HepG2 (cell line): Measurements from ENCODE around the gene DGKB. TPM values are rescaled to one million over a fixed set of nuclear protein-coding genes. Genes with fewer than 3 reads are reported as not detected.

ENCODE experiments used
- ATAC-seq: fragments of 200-7000 bp; cut with Tn5 transposase; 3 replicates; pipeline ENCODE4 v1.9.1; 2020; ENCODE audit warnings: mild to moderate bottlenecking, moderate library complexity
- BruUV-seq: library from RNA; stranded (reverse); fragments of 400-500 nt; replicated peaks from 2 replicates; lab custom pipeline; 2021; lab: Mats Ljungman, UMichigan
- CTCF ChIA-PET: fragments of 300-600 bp; formaldehyde crosslinking; extraction: SDS; loops from one replicate; lab custom pipeline; 2021; ENCODE audit warnings: low total read pairs, inconsistent platforms, low intra/inter-chr PET ratio; lab: Yijun Ruan, JAX
- POLR2A ChIA-PET: fragments of 350-600 bp; sonication (Branson Sonifier 250); formaldehyde crosslinking; loops from one replicate; lab custom pipeline; 2020; ENCODE audit warnings: antibody characterized with exemption, inconsistent platforms; lab: Yijun Ruan, JAX
- DNase-seq: peaks from one replicate; pipeline ENCODE4 v3.0.0-alpha.2; 2015; ENCODE audit warnings: low spot score
- FAIRE-seq: peaks from 3 replicates; lab custom pipeline; 2011; peaks lifted over from hg19 to GRCh38; lab: Jason Lieb, UNC
- H2AFZ ChIP-seq: one replicate; pipeline ENCODE4 v1.6.1; 2011; ENCODE audit warnings: low read length, inconsistent platforms
- H3K27ac ChIP-seq: fragments of 300-600 bp; 3 replicates; pipeline ENCODE4 v1.8.0; 2011; ENCODE audit warnings: mixed run types, mild to moderate bottlenecking, mixed read lengths, low read length, inconsistent platforms; ENCODE audit not compliant: insufficient read depth; ENCODE audit errors: extremely low read length
- H3K27me3 ChIP-seq, 2 experiments: fragments of 200-600 bp in 1 of 2; 2 replicates in 1 of 2; 3 replicates in 1 of 2; pipeline versions ENCODE4 v1.6.0 to v1.8.0; 2011; ENCODE audit warnings: low read length in 2 of 2, mild to moderate bottlenecking in 2 of 2, moderate library complexity in 2 of 2, inconsistent platforms in 1 of 2; ENCODE audit not compliant: insufficient read depth in 2 of 2, control insufficient read depth in 1 of 2
- H3K36me3 ChIP-seq, 2 experiments: fragments of 200-600 bp in 1 of 2; replicated peaks in 1 of 2; 2 replicates in 1 of 2; 3 replicates in 1 of 2; pipeline versions ENCODE4 v1.5.1 to v1.8.0; 2011; ENCODE audit warnings: low read length in 2 of 2, inconsistent platforms in 1 of 2; ENCODE audit not compliant: insufficient read depth in 2 of 2, control insufficient read depth in 1 of 2
- H3K4me1 ChIP-seq: 2 replicates; pipeline ENCODE4 v1.5.1; 2012; ENCODE audit warnings: low read length, inconsistent platforms; ENCODE audit not compliant: insufficient read depth
- H3K4me2 ChIP-seq: 2 replicates; pipeline ENCODE4 v1.6.0; 2011; ENCODE audit warnings: low read depth, low read length, inconsistent platforms
- H3K4me3 ChIP-seq, 3 experiments: fragments of 200-600 bp in 1 of 3; sonication (generic), shearing (Covaris generic) in 1 of 3; replicated peaks in 1 of 3; 2 replicates each; pipeline ENCODE4 v1.5.1; 2011 to 2016; ENCODE audit warnings: low read length in 3 of 3, inconsistent platforms in 2 of 3, low read depth in 2 of 3, mild to moderate bottlenecking in 2 of 3, control low read depth in 1 of 3, mixed read lengths in 1 of 3; ENCODE audit not compliant: insufficient read depth in 1 of 3
- H3K79me2 ChIP-seq: one replicate; pipeline ENCODE4 v1.6.1; 2011; ENCODE audit warnings: low read length, inconsistent platforms; ENCODE audit not compliant: insufficient read depth
- H3K9ac ChIP-seq: 2 replicates; pipeline ENCODE4 v1.6.0; 2011; ENCODE audit warnings: mild to moderate bottlenecking, low read depth, low read length, inconsistent platforms; ENCODE audit not compliant: insufficient read depth
- H3K9me3 ChIP-seq: 2 replicates; pipeline ENCODE4 v1.5.1; 2012; ENCODE audit warnings: mild to moderate bottlenecking, low read length
- H4K20me1 ChIP-seq: 2 replicates; pipeline ENCODE4 v1.6.0; 2011; ENCODE audit warnings: inconsistent platforms, mild to moderate bottlenecking, low read length, moderate library complexity; ENCODE audit not compliant: insufficient read depth
- ATF4 ChIP-seq, 2 experiments: fragments of 450-650 bp in 1 of 2; sonication (generic) in 1 of 2; formaldehyde crosslinking; IDR thresholded peaks; 2 replicates each; pipeline versions ENCODE4 v1.5.0 to v1.8.0; 2020 to 2022; ENCODE audit warnings: mild to moderate bottlenecking in 1 of 2, missing genetic modification reagents in 1 of 2
- HCFC1 ChIP-seq: fragments of 150-350 bp; IDR thresholded peaks from 2 replicates; pipeline ENCODE4 v1.6.1; 2014; ENCODE audit warnings: low read depth, low read length
- HDAC1 ChIP-seq: sonication (generic); formaldehyde crosslinking; IDR thresholded peaks from 2 replicates; pipeline ENCODE4 v1.5.1; 2020; ENCODE audit warnings: mild to moderate bottlenecking, missing genetic modification reagents
- HMG20A ChIP-seq: IDR thresholded peaks from 2 replicates; pipeline ENCODE4 v1.6.1; 2016; ENCODE audit warnings: borderline replicate concordance
- NR0B2 ChIP-seq: sonication (generic); formaldehyde crosslinking; IDR thresholded peaks from 2 replicates; pipeline ENCODE4 v1.4.0; 2020; ENCODE audit warnings: mild to moderate bottlenecking, missing genetic modification reagents
- PLRG1 ChIP-seq: fragments of 450-650 bp; conservative IDR thresholded peaks from 2 replicates; pipeline ENCODE4 v1.6.1; 2016
- SP1 ChIP-seq, 2 experiments: fragments of 450-650 bp in 1 of 2; sonication (generic) in 1 of 2; formaldehyde crosslinking in 1 of 2; IDR thresholded peaks; 2 replicates each; pipeline versions ENCODE4 v1.4.0 to v1.6.1; 2016 to 2020; ENCODE audit warnings: missing genetic modification reagents in 1 of 2
- TBL1XR1 ChIP-seq: fragments of 150-350 bp; IDR thresholded peaks from 2 replicates; pipeline ENCODE4 v1.6.1; 2014; ENCODE audit warnings: borderline replicate concordance, low read length; ENCODE audit not compliant: partially characterized antibody
- ZBTB8A ChIP-seq: sonication (generic); formaldehyde crosslinking; IDR thresholded peaks from 2 replicates; pipeline ENCODE4 v1.4.0; 2020; ENCODE audit warnings: mild to moderate bottlenecking, low read depth, missing genetic modification reagents, borderline replicate concordance
- ZEB1 ChIP-seq: IDR thresholded peaks from 2 replicates; pipeline ENCODE4 v1.6.1; 2012; ENCODE audit warnings: mild to moderate bottlenecking, low read depth, inconsistent platforms; ENCODE audit not compliant: insufficient replicate concordance
- ZNF737 ChIP-seq: sonication (generic); formaldehyde crosslinking; IDR thresholded peaks from 2 replicates; pipeline ENCODE4 v1.5.0; 2020; ENCODE audit warnings: missing genetic modification reagents, mild to moderate bottlenecking, borderline replicate concordance
- ZNF879 ChIP-seq: sonication (generic); formaldehyde crosslinking; IDR thresholded peaks from 2 replicates; pipeline ENCODE4 v1.8.1; 2023; ENCODE audit warnings: missing genetic modification reagents
- ZSCAN30 ChIP-seq: sonication (generic); formaldehyde crosslinking; IDR thresholded peaks from 2 replicates; pipeline ENCODE4 v1.5.0; 2020; ENCODE audit warnings: mild to moderate bottlenecking, missing genetic modification reagents
- WGBS: methylation state at CpG from one replicate; pipeline ENCODE4 v1.1.6; 2017; ENCODE audit warnings: low lambda C conversion rate; 5-methylcytosine and 5-hydroxymethylcytosine counted together
- in situ Hi-C: cut with HindIII; loops from 2 replicates; pipeline ENCODE4 v1.10.0; 2017; ENCODE audit warnings: low pct_unique_long_range_greater_than_20kb; ENCODE audit not compliant: extremely low pct_ligation_motif_present
- intact Hi-C: fragments of 100-400 bp; cut with micrococcal nuclease; formaldehyde crosslinking; loops from one replicate; pipeline ENCODE4 v1.10.0; 2022; ENCODE audit not compliant: unreplicated experiment
- polyA plus RNA-seq, 8 experiments: library from polyadenylated mRNA; depleted of rRNA in 3 of 8; stranded (reverse) in 7 of 8; unstranded in 1 of 8; fragments of >200 nt; fragmentation: Illumina TruSeq in 4 of 8; extraction: Trizol in 4 of 8; gene quantifications; 2 replicates each; pipeline versions ENCODE4 v1.2.1 to v1.2.3, GENCODE V29; 2011 to 2016; ENCODE audit warnings: low read depth in 4 of 8, missing spikeins in 1 of 8, mixed read lengths in 1 of 8; ENCODE audit not compliant: insufficient read depth in 1 of 8
- total RNA-seq, 5 experiments: library from RNA; depleted of rRNA; stranded (reverse); fragments of >200 nt; fragmentation: Illumina TruSeq; extraction: Trizol; gene quantifications; 2 replicates each; pipeline ENCODE4 v1.2.3, GENCODE V29; 2016; ENCODE audit warnings: low read depth in 1 of 5
- TF ChIP-seq, protein P1 (sequence below): fragments of 450-650 bp; IDR thresholded peaks from 2 replicates; pipeline ENCODE4 v1.6.1; 2016

The DGKB gene
- total and polyA plus RNA-seq, 2 of the 13 experiments (the other 11 are each of a cell fraction or from before 2014, with no cell fraction given), result not detected

GRCh38 chr7:14834883-14835282, 67.7 kb downstream of the DGKB start:
- no peak overlapping the region for H3K4me3 ChIP-seq
- ChIA-PET POLR2A (no interaction called here), CTCF (no interaction called here)
- H3K9me3 ChIP-seq, result no peaks in the 10 kb centered on the region; the same call in 1 of the 2 replicates
- no peaks in the 10 kb centered on the region for H3K79me2 ChIP-seq
- no peaks in the 10 kb centered on the region for H4K20me1 ChIP-seq
- H3K36me3 ChIP-seq, result no peaks in the 10 kb centered on the region
- FAIRE-seq (no peak), ATAC-seq (no peak), DNase-seq (no peak)
- intact Hi-C loops (no loop called here), in situ Hi-C loops (no loop called here)
- H3K4me2 ChIP-seq, result no peak overlapping the region
- no TSS peak for BruUV-seq
- no peak overlapping the region for H2AFZ ChIP-seq
- no peak overlapping the region for H3K27ac ChIP-seq
- no peaks in the 10 kb centered on the region for H3K4me1 ChIP-seq
- 16% methylated on average over 1 of the region's 1 CpG for WGBS
- TF ChIP-seq HDAC1 (CRISPR knock-in tag), result no peak
- TF ChIP-seq ZNF737 (CRISPR knock-in tag), result no peak
- TF ChIP-seq PLRG1, result no peak
- TF ChIP-seq ZNF879 (CRISPR knock-in tag), result no peak
- no peak for TF ChIP-seq HMG20A (CRISPR knock-in tag)
- TF ChIP-seq ZBTB8A (CRISPR knock-in tag), result no peak
- no peak for TF ChIP-seq TBL1XR1
- TF ChIP-seq ATF4 (CRISPR knock-in tag; IDR thresholded peaks at IDR 0.05), result no peak
- TF ChIP-seq NR0B2 (CRISPR knock-in tag), result no peak
- TF ChIP-seq ZEB1, result no peak
- TF ChIP-seq HCFC1, result no peak
- TF ChIP-seq ZSCAN30 (CRISPR knock-in tag), result no peak
- TF ChIP-seq, protein P1, sequence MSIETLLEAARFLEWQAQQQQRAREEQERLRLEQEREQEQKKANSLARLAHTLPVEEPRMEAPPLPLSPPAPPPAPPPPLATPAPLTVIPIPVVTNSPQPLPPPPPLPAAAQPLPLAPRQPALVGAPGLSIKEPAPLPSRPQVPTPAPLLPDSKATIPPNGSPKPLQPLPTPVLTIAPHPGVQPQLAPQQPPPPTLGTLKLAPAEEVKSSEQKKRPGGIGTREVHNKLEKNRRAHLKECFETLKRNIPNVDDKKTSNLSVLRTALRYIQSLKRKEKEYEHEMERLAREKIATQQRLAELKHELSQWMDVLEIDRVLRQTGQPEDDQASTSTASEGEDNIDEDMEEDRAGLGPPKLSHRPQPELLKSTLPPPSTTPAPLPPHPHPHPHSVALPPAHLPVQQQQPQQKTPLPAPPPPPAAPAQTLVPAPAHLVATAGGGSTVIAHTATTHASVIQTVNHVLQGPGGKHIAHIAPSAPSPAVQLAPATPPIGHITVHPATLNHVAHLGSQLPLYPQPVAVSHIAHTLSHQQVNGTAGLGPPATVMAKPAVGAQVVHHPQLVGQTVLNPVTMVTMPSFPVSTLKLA, result no peak
- no peak for TF ChIP-seq SP1 (IDR thresholded peaks at IDR 0.05)
- TF ChIP-seq SP1 (CRISPR knock-in tag; IDR thresholded peaks at IDR 0.05), result no peak
- no peak overlapping the region for H3K9ac ChIP-seq
- H3K27me3 ChIP-seq, result no peaks in the 10 kb centered on the region
